ENCODE measurements around the gene EFNA3.

EFNA3 gene

GRCh38 chr1:155083865-155084721 lies 5.5 kb downstream of the EFNA3 start:
- no peak for DNase-seq

- peak; percentile 88 for DNase-seq
These were observed 6.3 kb downstream of the EFNA3 start for GRCh38 chr1:155084722-155085503.

- DNase-seq: peak; percentile 81 to 86
These were observed 7.0 kb downstream of the EFNA3 start for GRCh38 chr1:155085504-155086127.

DNA sequence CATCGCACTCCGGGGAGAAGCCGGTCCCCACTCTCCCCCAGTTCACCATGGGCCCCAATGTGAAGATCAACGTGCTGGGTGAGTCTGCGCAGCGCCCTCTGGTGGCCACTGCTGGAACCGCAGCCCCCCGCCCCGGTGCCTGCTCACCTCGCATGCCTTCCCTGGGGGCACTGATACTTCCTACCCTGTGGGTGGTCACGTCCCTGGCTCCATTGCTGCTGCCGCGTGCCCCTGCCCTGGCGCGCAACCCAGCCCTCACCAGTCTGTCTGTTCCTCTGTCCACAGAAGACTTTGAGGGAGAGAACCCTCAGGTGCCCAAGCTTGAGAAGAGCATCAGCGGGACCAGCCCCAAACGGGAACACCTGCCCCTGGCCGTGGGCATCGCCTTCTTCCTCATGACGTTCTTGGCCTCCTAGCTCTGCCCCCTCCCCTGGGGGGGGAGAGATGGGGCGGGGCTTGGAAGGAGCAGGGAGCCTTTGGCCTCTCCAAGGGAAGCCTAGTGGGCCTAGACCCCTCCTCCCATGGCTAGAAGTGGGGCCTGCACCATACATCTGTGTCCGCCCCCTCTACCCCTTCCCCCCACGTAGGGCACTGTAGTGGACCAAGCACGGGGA lies 7.6 kb downstream of the EFNA3 start:
- peak; percentile 68 to 76 for DNase-seq

DNA sequence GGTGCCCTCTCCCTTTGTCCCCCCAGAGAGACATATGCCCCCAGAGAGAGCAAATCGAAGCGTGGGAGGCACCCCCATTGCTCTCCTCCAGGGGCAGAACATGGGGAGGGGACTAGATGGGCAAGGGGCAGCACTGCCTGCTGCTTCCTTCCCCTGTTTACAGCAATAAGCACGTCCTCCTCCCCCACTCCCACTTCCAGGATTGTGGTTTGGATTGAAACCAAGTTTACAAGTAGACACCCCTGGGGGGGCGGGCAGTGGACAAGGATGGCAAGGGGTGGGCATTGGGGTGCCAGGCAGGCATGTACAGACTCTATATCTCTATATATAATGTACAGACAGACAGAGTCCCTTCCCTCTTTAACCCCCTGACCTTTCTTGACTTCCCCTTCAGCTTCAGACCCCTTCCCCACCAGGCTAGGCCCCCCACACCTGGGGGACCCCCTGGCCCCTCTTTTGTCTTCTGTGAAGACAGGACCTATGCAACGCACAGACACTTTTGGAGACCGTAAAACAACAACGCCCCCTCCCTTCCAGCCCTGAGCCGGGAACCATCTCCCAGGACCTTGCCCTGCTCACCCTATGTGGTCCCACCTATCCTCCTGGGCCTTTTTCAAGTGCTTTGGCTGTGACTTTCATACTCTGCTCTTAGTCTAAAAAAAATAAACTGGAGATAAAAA lies 8.4 kb downstream of the EFNA3 start:
- no peak for DNase-seq

- peak; percentile 75 to 76 for DNase-seq
These were observed 12.7 kb downstream of the EFNA3 start for GRCh38 chr1:155091071-155092051.

- no peak for DNase-seq
These were observed 13.5 kb downstream of the EFNA3 start for GRCh38 chr1:155092131-155092530.

DNA sequence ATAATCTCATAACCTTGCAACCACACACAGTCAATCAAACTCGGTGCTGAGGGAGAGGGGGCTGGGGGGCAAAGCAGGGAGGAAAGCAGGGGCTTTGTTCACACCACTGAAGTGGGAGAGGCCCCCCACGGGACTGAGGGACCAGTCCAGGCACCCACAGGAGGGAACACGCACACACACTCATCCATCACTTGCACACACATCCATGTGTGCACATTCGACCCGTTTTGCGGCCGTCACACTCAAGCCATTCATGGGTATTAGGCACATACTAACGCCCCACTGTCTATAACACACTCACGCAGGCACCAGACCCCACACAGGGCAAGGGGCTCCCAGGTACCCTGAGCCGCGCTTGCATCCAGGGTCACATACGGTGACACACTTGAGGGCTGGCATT lies 14.0 kb downstream of the EFNA3 start:
- no peak for DNase-seq

GRCh38 chr1:155093911-155094621 lies 15.4 kb downstream of the EFNA3 start:
- DNase-seq: no peak

DNA sequence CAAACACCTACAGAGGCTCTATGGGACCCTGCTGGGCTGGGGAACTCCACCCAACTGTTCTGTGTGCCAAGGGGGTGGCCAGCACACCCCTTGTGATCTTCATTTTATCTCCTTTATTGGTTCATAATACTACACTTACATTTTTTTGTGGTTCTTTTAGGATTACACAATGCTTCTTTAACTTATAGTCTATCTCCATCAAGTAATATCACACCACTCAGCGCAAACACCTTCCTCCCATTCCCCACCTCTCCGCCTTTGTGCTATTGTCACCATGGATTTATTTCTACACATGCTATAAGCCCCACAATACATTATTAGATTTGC lies 15.9 kb downstream of the EFNA3 start:
- no peak for DNase-seq

GRCh38 chr1:155099331-155099730 lies 20.7 kb downstream of the EFNA3 start:
- DNase-seq: no peak

GRCh38 chr1:155103325-155103724 lies 24.7 kb downstream of the EFNA3 start:
- DNase-seq: no peak

GRCh38 chr1:155104605-155105534 lies 26.2 kb downstream of the EFNA3 start:
- DNase-seq: no peak

DNA sequence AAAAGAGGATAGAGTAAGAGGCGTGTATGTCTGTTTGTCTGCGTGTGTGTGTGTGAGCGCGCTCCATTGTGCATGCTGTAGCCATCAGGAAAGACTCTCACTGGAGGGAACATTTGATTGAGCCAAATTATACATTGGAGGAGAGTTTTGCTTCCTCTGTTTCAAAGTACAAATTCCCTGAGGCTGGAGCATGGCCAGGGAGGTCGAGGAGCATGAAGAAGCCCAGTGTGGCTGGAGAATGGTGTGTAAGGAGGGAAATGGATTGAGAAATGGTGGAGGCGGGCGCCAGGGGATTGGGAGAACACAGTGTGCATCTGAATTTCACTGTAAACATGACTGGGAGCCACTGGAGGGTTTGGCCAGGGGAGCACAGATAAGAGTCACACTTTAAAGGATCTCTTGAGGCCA lies 27.0 kb downstream of the EFNA3 start:
- DNase-seq: no peak

- no peak for DNase-seq
These were observed 28.2 kb downstream of the EFNA3 start for GRCh38 chr1:155106862-155107261.

DNA sequence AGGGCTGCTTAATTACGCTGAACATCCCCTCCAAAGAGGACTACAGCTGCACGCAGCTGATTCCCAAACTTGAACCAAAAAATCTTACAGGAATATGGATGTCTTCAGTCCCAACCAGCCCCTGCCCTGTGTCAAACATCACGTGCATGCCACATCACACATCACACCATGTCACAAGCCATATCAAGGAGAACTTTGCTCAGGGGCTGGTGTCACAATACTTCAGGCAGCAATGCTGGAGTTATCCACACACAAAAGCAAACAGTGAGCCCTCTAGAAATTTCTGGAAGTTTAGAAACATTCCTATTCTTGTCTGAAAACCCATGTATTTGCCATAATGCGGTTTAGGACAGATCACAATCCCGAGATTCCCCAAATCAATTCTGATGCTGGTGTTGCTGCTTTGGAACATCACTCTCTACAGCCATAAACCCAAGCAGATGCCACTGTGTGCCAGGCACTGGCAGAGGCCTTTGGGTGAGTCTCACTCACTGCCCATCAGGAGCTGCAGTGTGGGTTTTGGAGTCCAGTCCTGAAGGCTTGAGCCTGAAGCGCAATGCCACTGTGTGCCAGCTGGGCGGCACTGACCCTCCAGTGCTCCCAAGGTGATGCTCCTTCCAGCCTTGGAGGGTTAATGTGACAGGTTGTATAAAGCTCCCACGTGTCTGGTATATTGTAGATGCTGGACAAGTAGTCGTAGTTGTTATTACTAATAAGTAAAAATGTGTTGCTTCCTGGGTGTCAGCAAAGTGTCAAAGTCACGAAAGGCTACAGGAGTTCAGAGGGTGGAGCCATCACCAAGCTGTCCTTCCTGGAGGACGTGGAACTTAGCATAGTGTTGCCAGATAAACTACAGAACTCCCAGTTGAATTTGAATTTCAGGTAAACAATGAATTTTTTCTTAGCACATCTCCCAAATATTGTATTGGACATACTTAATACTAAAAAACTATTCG lies 28.9 kb downstream of the EFNA3 start:
- DNase-seq: no peak

DNA sequence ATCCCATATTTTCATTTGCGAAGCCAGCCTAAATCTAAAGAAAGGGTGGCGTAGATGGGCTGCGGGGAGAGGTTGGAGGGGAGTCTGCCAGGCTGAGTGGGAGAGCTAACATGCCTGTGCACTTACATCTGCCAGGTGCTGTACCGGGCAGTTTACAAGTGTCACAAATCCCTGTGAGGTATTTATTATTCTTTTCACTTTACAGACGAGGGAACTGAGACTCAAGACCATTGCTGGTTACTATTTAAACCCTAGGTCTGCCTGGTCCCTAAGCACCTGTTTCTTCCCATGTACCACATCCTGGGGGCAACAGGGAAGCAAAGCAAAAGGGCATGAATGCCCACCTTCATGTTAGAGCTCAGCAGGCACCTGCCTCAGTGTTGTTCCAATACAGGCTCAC lies 29.7 kb downstream of the EFNA3 start:
- no peak for DNase-seq

DNA sequence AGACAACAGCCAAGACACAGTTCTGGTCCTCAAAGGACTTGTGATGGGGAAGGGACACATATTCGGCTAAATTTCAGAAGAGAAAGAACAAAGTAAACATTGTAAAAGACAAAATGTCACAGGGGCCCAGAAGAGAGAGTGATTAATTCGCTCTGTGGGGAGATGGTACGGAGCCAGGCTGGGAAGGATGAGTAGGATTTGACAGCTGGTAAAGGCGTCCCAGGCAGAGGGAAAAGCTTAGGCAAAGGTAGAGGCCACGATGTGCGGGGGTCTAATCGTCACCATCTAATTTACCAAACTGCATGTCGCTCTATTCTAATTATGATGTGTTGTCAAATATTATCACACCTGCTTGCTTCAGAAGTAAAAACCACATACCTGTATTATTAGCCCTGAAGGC lies 31.7 kb downstream of the EFNA3 start:
- DNase-seq: no peak

Data from activated CD4-positive, alpha-beta T cell treated with anti-CD3 and anti-CD28 coated beads, Interleukin-2, amount 50 U/mL, for 4 hours (primary cell).